CD14-positive monocyte (primary cell): ENCODE measurements around the gene CARD11. TPM values are rescaled to one million over a fixed set of nuclear protein-coding genes. Genes with fewer than 3 reads are reported as not detected.
A peak's percentile ranks its signal among the peaks of the same experiment; 100 is the strongest.

Experiments used
- DNase-seq, 3 donors: peaks; one replicate each; pipeline ENCODE4 v3.0.0-alpha.2; 2011 to 2022
- H2AFZ ChIP-seq: 2 replicates; pipeline ENCODE4 v1.6.0; 2012; ENCODE audit warnings: mild to moderate bottlenecking, low read depth, low read length, inconsistent platforms; ENCODE audit not compliant: insufficient read depth, poor library complexity, severe bottlenecking
- H3K27ac ChIP-seq, 2 donors: 1 replicate in 1 of 2; 2 replicates in 1 of 2; pipeline ENCODE4 v1.5.1; 2012 to 2013; ENCODE audit warnings: low read length in 2 of 2, control low read depth in 1 of 2, inconsistent platforms in 1 of 2, low read depth in 1 of 2, mild to moderate bottlenecking in 1 of 2
- H3K27me3 ChIP-seq, 2 donors: one replicate each; pipeline versions ENCODE4 v1.6.0 to v1.6.1; 2011 to 2013; ENCODE audit warnings: low read length in 2 of 2; ENCODE audit not compliant: control insufficient read depth in 2 of 2, insufficient read depth in 2 of 2
- H3K36me3 ChIP-seq, 2 donors: replicated peaks in 1 of 2; 1 replicate in 1 of 2; 2 replicates in 1 of 2; pipeline versions ENCODE4 v1.5.1 to v1.6.1; 2012 to 2013; ENCODE audit warnings: low read length in 2 of 2, control low read depth in 1 of 2, inconsistent platforms in 1 of 2, mild to moderate bottlenecking in 1 of 2; ENCODE audit not compliant: insufficient read depth in 2 of 2, control insufficient read depth in 1 of 2
- H3K4me1 ChIP-seq, 2 donors: 1 replicate in 1 of 2; 2 replicates in 1 of 2; pipeline versions ENCODE4 v1.5.1 to v1.6.1; 2012 to 2013; ENCODE audit warnings: low read length in 2 of 2, control low read depth in 1 of 2, inconsistent platforms in 1 of 2, mild to moderate bottlenecking in 1 of 2, moderate library complexity in 1 of 2; ENCODE audit not compliant: insufficient read depth in 2 of 2, control insufficient read depth in 1 of 2
- H3K4me2 ChIP-seq: replicated peaks from 2 replicates; pipeline ENCODE3; 2012; ENCODE audit warnings: low read length, moderate library complexity, mild to moderate bottlenecking; ENCODE audit not compliant: poor library complexity, severe bottlenecking; ENCODE audit errors: extremely low read depth
- H3K4me3 ChIP-seq, 3 experiments: fragments of 200-600 bp in 1 of 3; sonication (generic) in 1 of 3; replicated peaks in 1 of 3; 1 replicate in 2 of 3; 2 replicates in 1 of 3; pipeline ENCODE4 v1.5.1; 2011 to 2013; ENCODE audit warnings: low read length in 3 of 3, mild to moderate bottlenecking in 3 of 3, control low read depth in 2 of 3, low read depth in 2 of 3, inconsistent platforms in 1 of 3, moderate library complexity in 1 of 3
- H3K79me2 ChIP-seq: 2 replicates; pipeline ENCODE4 v1.6.0; 2012; ENCODE audit warnings: mild to moderate bottlenecking, control low read depth, inconsistent platforms, low read length, moderate library complexity; ENCODE audit not compliant: insufficient read depth
- H3K9ac ChIP-seq: 2 replicates; pipeline ENCODE4 v1.6.0; 2017; ENCODE audit warnings: low read length, mild to moderate bottlenecking; ENCODE audit not compliant: insufficient read depth, poor library complexity, severe bottlenecking
- H3K9me3 ChIP-seq, 2 donors: replicated peaks in 1 of 2; 1 replicate in 1 of 2; 2 replicates in 1 of 2; pipeline versions ENCODE4 v1.5.1 to v1.6.1; 2012 to 2013; ENCODE audit warnings: low read length in 2 of 2, control low read depth in 1 of 2; ENCODE audit not compliant: control insufficient read depth in 1 of 2, insufficient read depth in 1 of 2
- H4K20me1 ChIP-seq: 2 replicates; pipeline ENCODE4 v1.6.0; 2012; ENCODE audit warnings: mild to moderate bottlenecking, low read length, control low read depth, moderate library complexity; ENCODE audit not compliant: insufficient read depth
- H3K27ac Mint-ChIP-seq, 7 donors: one replicate each; pipeline ENCODE4 v1.8.0; 2020; ENCODE audit warnings: mild to moderate bottlenecking in 7 of 7, mixed read lengths in 7 of 7, moderate library complexity in 6 of 7, inconsistent platforms in 2 of 7
- H3K27me3 Mint-ChIP-seq, 3 donors: one replicate each; pipeline ENCODE4 v1.8.0; 2021 to 2022; ENCODE audit warnings: low read depth in 3 of 3, mild to moderate bottlenecking in 3 of 3, mixed read lengths in 3 of 3, moderate library complexity in 3 of 3, inconsistent platforms in 1 of 3
- H3K36me3 Mint-ChIP-seq, 2 donors: one replicate each; pipeline ENCODE4 v1.8.0; 2020; ENCODE audit warnings: mixed read lengths in 2 of 2, inconsistent platforms in 1 of 2, mild to moderate bottlenecking in 1 of 2
- H3K4me1 Mint-ChIP-seq: one replicate; pipeline ENCODE4 v1.8.0; 2020; ENCODE audit warnings: mild to moderate bottlenecking, mixed read lengths
- H3K4me3 Mint-ChIP-seq, 2 donors: one replicate each; pipeline ENCODE4 v1.8.0; 2020; ENCODE audit warnings: mild to moderate bottlenecking in 2 of 2, mixed read lengths in 2 of 2, moderate library complexity in 1 of 2
- H3K9me3 Mint-ChIP-seq, 7 donors: one replicate each; pipeline ENCODE4 v1.8.0; 2020 to 2022; ENCODE audit warnings: mixed read lengths in 7 of 7, mild to moderate bottlenecking in 6 of 7, moderate library complexity in 6 of 7, inconsistent platforms in 2 of 7
- CTCF ChIP-seq: fragments of 200-600 bp; IDR thresholded peaks from one replicate; pipeline ENCODE4 v1.8.0; 2022; ENCODE audit warnings: antibody characterized with exemption, mild to moderate bottlenecking
- WGBS: methylation state at CpG from one replicate; pipeline ENCODE4 v1.1.5; 2013; ENCODE audit warnings: missing lambda C conversion rate; ENCODE audit not compliant: insufficient coverage; 5-methylcytosine and 5-hydroxymethylcytosine counted together
- intact Hi-C, 2 donors: fragments of 100-400 bp; cut with micrococcal nuclease; formaldehyde crosslinking; loops; one replicate each; pipeline versions ENCODE4 v1.15.0 to v1.15.1; 2023
- polyA plus RNA-seq, 3 donors: library from polyadenylated mRNA; depleted of rRNA in 1 of 3; unstranded in 2 of 3; stranded (reverse) in 1 of 3; fragments of 300-500 nt in 2 of 3; fragments of >200 nt in 1 of 3; fragmentation: Illumina TruSeq in 2 of 3; gene quantifications; 1 replicate in 2 of 3; 2 replicates in 1 of 3; pipeline ENCODE4 v1.2.3, GENCODE V29; 2012 to 2021

Gene CARD11
- polyA plus RNA-seq, 3 donors: 0.04 to 0.17 TPM; not detected in 1

DNA sequence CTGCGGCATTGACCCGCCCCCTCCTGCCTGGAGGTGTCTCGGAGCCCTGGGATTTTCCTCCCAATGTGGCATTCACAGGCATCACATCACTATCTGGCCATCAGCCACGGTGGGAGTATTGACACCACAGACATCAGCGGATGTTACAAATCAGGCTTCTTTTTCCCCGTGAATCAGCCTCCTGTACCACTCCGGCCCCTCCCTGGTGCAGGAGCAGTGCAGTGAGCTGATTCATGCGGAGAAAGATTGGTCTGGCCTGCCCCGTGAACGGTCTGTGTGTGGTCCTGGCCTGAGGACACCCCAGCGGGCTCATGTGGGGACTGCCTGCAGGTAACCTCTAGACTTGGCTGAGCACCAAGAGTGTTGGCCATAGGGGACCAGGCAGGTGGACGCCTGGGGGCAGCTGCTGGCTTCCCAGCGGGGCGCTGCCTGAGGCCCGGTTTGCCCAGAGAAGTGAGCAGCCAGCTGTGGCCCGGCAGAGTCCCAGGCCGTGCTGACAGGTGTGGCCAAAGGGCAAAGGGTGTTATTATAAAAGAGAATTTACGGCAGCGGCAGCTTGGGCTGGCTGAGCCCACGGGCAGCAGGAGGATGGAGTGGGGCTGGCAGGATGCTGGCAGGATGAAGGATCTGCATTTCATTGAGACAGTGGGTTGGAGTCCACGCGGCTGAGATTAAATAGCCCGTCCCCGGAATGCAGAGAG is 167.5 kb downstream of the CARD11 start:
- no peak overlapping the region for H3K27ac ChIP-seq
- no peak for DNase-seq
- H3K27ac Mint-ChIP-seq: no peak overlapping the region
- H4K20me1 ChIP-seq: no peaks in the 10 kb centered on the region
- peaks cover 2 to 4% of the 10 kb centered on the region in 2 donors for H3K36me3 Mint-ChIP-seq
- no peak overlapping the region for H3K4me2 ChIP-seq
- no peak overlapping the region for H2AFZ ChIP-seq
- 95% methylated on average over 18 of the region's 24 CpGs for WGBS
- no peaks in the 10 kb centered on the region for H3K9me3 ChIP-seq
- intact Hi-C loops: loop anchor here in 1 of 2 donors (10.0 kb wide), 2 partner anchors 89 to 419 kb away; no protein-coding TSS in a partner anchor
- TF ChIP-seq CTCF: no peak
- H3K9me3 Mint-ChIP-seq: peaks cover 0 to 6% (median 4%) of the 10 kb centered on the region in 7 donors
- H3K79me2 ChIP-seq: no peaks in the 10 kb centered on the region
- H3K4me3 ChIP-seq: no peak overlapping the region
- H3K4me1 Mint-ChIP-seq: peaks cover 18% of the 10 kb centered on the region
- H3K9ac ChIP-seq: no peak overlapping the region
- H3K27me3 Mint-ChIP-seq: peaks cover 21 to 39% (median 33%) of the 10 kb centered on the region in 3 donors
- peaks cover 0 to 2% of the 10 kb centered on the region in 2 donors for H3K27me3 ChIP-seq
- peaks cover under 1 to 9% of the 10 kb centered on the region in 2 donors for H3K4me1 ChIP-seq
- H3K4me3 Mint-ChIP-seq: no peak overlapping the region
- no peaks in the 10 kb centered on the region for H3K36me3 ChIP-seq

GRCh38 chr7:2873686-2874551 is 169.7 kb downstream of the CARD11 start:
- no peak overlapping the region for H3K27ac ChIP-seq

More at GRCh38 chr7:2873686-2874551, 169.7 kb downstream of the CARD11 start:
- Mint-ChIP-seq H3K4me1 (peaks cover 26% of the 10 kb centered on the region), H3K27ac (peak overlapping the region in 5 of 7 donors; percentile 70 to 92 (median 77)), H3K9me3 (peaks cover 0 to 6% (median 4%) of the 10 kb centered on the region in 7 donors), H3K27me3 (peaks cover 19 to 45% (median 37%) of the 10 kb centered on the region in 3 donors), H3K36me3 (peaks cover 4 to 6% of the 10 kb centered on the region in 2 donors), H3K4me3 (no peak overlapping the region)
- Histone ChIP-seq H3K4me3 (no peak overlapping the region), H4K20me1 (no peaks in the 10 kb centered on the region), H3K36me3 (no peaks in the 10 kb centered on the region), H3K27me3 (peaks cover 0 to 2% of the 10 kb centered on the region in 2 donors), H3K9me3 (no peaks in the 10 kb centered on the region), H2AFZ (no peak overlapping the region), H3K79me2 (no peaks in the 10 kb centered on the region), H3K4me2 (no peak overlapping the region), H3K4me1 (peaks cover 14 to 20% of the 10 kb centered on the region in 2 donors), H3K9ac (no peak overlapping the region)
- intact Hi-C loops: loop anchor here in 1 of 2 donors (10.0 kb wide), 2 partner anchors 91 to 421 kb away; no protein-coding TSS in a partner anchor
- peak in 1 of 3 donors; percentile 25 for DNase-seq
- WGBS: 35% methylated on average over 2 of the region's 7 CpGs
- TF ChIP-seq CTCF: no peak
